ENCODE data around the gene OPHN1.

DNA sequence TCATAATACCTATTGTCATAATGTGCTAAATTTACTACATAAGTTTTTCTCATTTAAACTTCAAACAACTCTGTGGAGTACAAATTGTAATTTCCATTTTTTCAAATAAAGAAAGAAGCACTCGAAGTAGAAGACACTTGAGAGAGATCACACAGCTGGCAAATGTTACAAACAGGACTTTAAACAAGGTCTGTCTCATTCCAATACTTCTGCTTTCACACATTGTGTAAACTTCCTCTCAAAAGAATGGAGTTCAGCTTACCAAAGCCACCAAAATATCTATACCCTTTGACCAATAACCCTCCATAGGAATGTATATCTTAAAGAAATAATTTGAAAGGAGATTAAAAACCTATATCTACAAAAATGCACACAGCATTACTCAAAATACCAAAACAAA, 88.3 kb downstream of the OPHN1 start:
- no peak for TF ChIP-seq POLR2AphosphoS5 (IDR thresholded peaks at IDR 0.05; ENCODE audit: low read depth)
- TF ChIP-seq CTCF (conservative IDR thresholded peaks at IDR 0.05; ENCODE audit: low read depth in 2 of 2): no peak
- TF ChIP-seq STAT1 (IDR thresholded peaks at IDR 0.05; ENCODE audit: unreplicated experiment): no peak
- no peak for TF ChIP-seq EZH2 (IDR thresholded peaks at IDR 0.05; ENCODE audit: low read depth, unreplicated experiment)
- TF ChIP-seq CREB1 (CRISPR knock-in tag; IDR thresholded peaks at IDR 0.05; ENCODE audit: low read depth): no peak
- TF ChIP-seq EZH2phosphoT487 (IDR thresholded peaks at IDR 0.05; ENCODE audit: unreplicated experiment): no peak
- TF ChIP-seq REST (IDR thresholded peaks at IDR 0.05; ENCODE audit: unreplicated experiment): no peak
- TF ChIP-seq ZNF114 (CRISPR knock-in tag; IDR thresholded peaks at IDR 0.05): no peak
